Dendritic cell treated with granulocyte-macrophage colony-stimulating factor and Interleukin-4, amounts not matched to agents 40 ng/mL and 50 ng/mL, for 4 days (primary cell): Measurements from ENCODE around the gene BAIAP2L2.
A peak's percentile ranks its signal among the peaks of the same experiment; 100 is the strongest.
"Not testable (repeated sequence)": the region's sequence is repeated elsewhere in the genome, so short reads cannot be mapped to it uniquely, and the experiment has no call there.

Experiments used
- H3K27ac Mint-ChIP-seq: one replicate; pipeline ENCODE4 v1.8.0; 2022; ENCODE audit warnings: mild to moderate bottlenecking, mixed read lengths
- H3K27me3 Mint-ChIP-seq: one replicate; pipeline ENCODE4 v1.8.0; 2022; ENCODE audit warnings: mild to moderate bottlenecking, mixed read lengths
- H3K36me3 Mint-ChIP-seq: one replicate; pipeline ENCODE4 v1.8.0; 2022; ENCODE audit warnings: low read depth, mixed read lengths
- H3K4me1 Mint-ChIP-seq: one replicate; pipeline ENCODE4 v1.8.0; 2022; ENCODE audit warnings: low read depth, mixed read lengths
- H3K4me3 Mint-ChIP-seq: one replicate; pipeline ENCODE4 v1.8.0; 2022; ENCODE audit warnings: mild to moderate bottlenecking, moderate library complexity, mixed read lengths
- H3K9me3 Mint-ChIP-seq: one replicate; pipeline ENCODE4 v1.8.0; 2022; ENCODE audit warnings: mixed read lengths
- intact Hi-C: fragments of 100-400 bp; cut with micrococcal nuclease; formaldehyde crosslinking; loops from one replicate; pipeline ENCODE4 v1.15.0; 2022

The BAIAP2L2 gene

GRCh38 chr22:38110008-38110862 lies at the start of gene BAIAP2L2:
TSS of gene BAIAP2L2 (minus strand) at chr22:38110684. CDS start at chr22:38110525, 159 bp downstream.
- Mint-ChIP-seq H3K36me3 (no peaks in the 10 kb centered on the region), H3K27ac (no peak within 1 kb of the TSS), H3K9me3 (no peaks in the 10 kb centered on the region), H3K4me3 (no peak within 1 kb of the TSS), H3K27me3 (peaks cover 58% of the 10 kb centered on the region), H3K4me1 (peaks cover 4% of the 10 kb centered on the region)
- intact Hi-C loops, result no loop called here

- Mint-ChIP-seq H3K9me3 (no peaks in the 10 kb centered on the region), H3K27ac (no peak overlapping the region), H3K4me1 (no peaks in the 10 kb centered on the region), H3K36me3 (no peaks in the 10 kb centered on the region), H3K4me3 (no peak overlapping the region), H3K27me3 (peaks cover 80% of the 10 kb centered on the region)
- intact Hi-C loops, result no loop called here
Measured at GRCh38 chr22:38155703-38156102, 45.2 kb upstream of the BAIAP2L2 start.

- intact Hi-C loops, H3K36me3 Mint-ChIP-seq, H3K4me1 Mint-ChIP-seq, H3K4me3 Mint-ChIP-seq, H3K9me3 Mint-ChIP-seq, H3K27ac Mint-ChIP-seq: not testable (repeated sequence)
- H3K27me3 Mint-ChIP-seq, result peaks cover 82% of the 10 kb centered on the region
Measured at GRCh38 chr22:38154563-38154915, 44.1 kb upstream of the BAIAP2L2 start.

GRCh38 chr22:38153821-38154562 lies 43.5 kb upstream of the BAIAP2L2 start:
- no peak overlapping the region for H3K4me3 Mint-ChIP-seq
- H3K36me3 Mint-ChIP-seq, result no peaks in the 10 kb centered on the region
- no peaks in the 10 kb centered on the region for H3K9me3 Mint-ChIP-seq
- intact Hi-C loops, result no loop called here
- H3K27me3 Mint-ChIP-seq, result peaks cover 84% of the 10 kb centered on the region
- H3K4me1 Mint-ChIP-seq, result peaks cover 2% of the 10 kb centered on the region
- H3K27ac Mint-ChIP-seq, result no peak overlapping the region

- intact Hi-C loops, result no loop called here
- Mint-ChIP-seq H3K4me1 (peaks cover 18% of the 10 kb centered on the region), H3K36me3 (no peaks in the 10 kb centered on the region)
Measured at GRCh38 chr22:38151126-38151500, 40.6 kb upstream of the BAIAP2L2 start.

GRCh38 chr22:38148245-38148644 lies 37.8 kb upstream of the BAIAP2L2 start:
- H3K27ac Mint-ChIP-seq, result peak overlapping the region; percentile 75
- peaks cover 75% of the 10 kb centered on the region for H3K27me3 Mint-ChIP-seq
- peak overlapping the region; percentile 54 for H3K4me3 Mint-ChIP-seq
- intact Hi-C loops, result loop anchor here (10.0 kb wide), 1 partner anchor 57 kb away; the partner anchor contains the start of gene MAFF
- H3K36me3 Mint-ChIP-seq, result no peaks in the 10 kb centered on the region
- H3K4me1 Mint-ChIP-seq, result peaks cover 18% of the 10 kb centered on the region
- no peaks in the 10 kb centered on the region for H3K9me3 Mint-ChIP-seq

More at GRCh38 chr22:38151126-38151500, 40.6 kb upstream of the BAIAP2L2 start:
- Mint-ChIP-seq H3K9me3 (no peaks in the 10 kb centered on the region), H3K4me3 (no peak overlapping the region), H3K27ac (no peak overlapping the region), H3K27me3 (peaks cover 82% of the 10 kb centered on the region)

- H3K27me3 Mint-ChIP-seq, result peaks cover 74% of the 10 kb centered on the region
- intact Hi-C loops, result loop anchor here (10.0 kb wide), 1 partner anchor 59 kb away; the partner anchor contains the start of gene MAFF
- not testable (repeated sequence) for H3K27ac Mint-ChIP-seq, H3K4me3 Mint-ChIP-seq, H3K36me3 Mint-ChIP-seq, H3K9me3 Mint-ChIP-seq
- peaks cover 18% of the 10 kb centered on the region for H3K4me1 Mint-ChIP-seq
Measured at GRCh38 chr22:38146166-38146565, 35.7 kb upstream of the BAIAP2L2 start.

GRCh38 chr22:38144025-38144405 lies 33.5 kb upstream of the BAIAP2L2 start:
- Mint-ChIP-seq H3K9me3 (no peaks in the 10 kb centered on the region), H3K4me1 (peaks cover 17% of the 10 kb centered on the region), H3K36me3 (no peaks in the 10 kb centered on the region), H3K27ac (no peak overlapping the region), H3K27me3 (peaks cover 67% of the 10 kb centered on the region), H3K4me3 (no peak overlapping the region)
- intact Hi-C loops, result loop anchor here (10.0 kb wide), 1 partner anchor 61 kb away; the partner anchor contains the start of gene MAFF

GRCh38 chr22:38142606-38143005 lies 32.1 kb upstream of the BAIAP2L2 start:
- Mint-ChIP-seq H3K36me3 (no peaks in the 10 kb centered on the region), H3K4me1 (peaks cover 5% of the 10 kb centered on the region), H3K27ac (no peak overlapping the region)

GRCh38 chr22:38141217-38141973 lies 30.9 kb upstream of the BAIAP2L2 start:
- Mint-ChIP-seq H3K36me3 (no peaks in the 10 kb centered on the region), H3K9me3 (no peaks in the 10 kb centered on the region), H3K27ac (no peak overlapping the region), H3K4me1 (no peaks in the 10 kb centered on the region), H3K4me3 (no peak overlapping the region), H3K27me3 (peaks cover 73% of the 10 kb centered on the region)
- intact Hi-C loops, result loop anchor here (10.0 kb wide), 1 partner anchor 63 kb away; the partner anchor contains the start of gene MAFF

More at GRCh38 chr22:38142606-38143005, 32.1 kb upstream of the BAIAP2L2 start:
- intact Hi-C loops, result loop anchor here (10.0 kb wide), 1 partner anchor 62 kb away; the partner anchor contains the start of gene MAFF
- no peaks in the 10 kb centered on the region for H3K9me3 Mint-ChIP-seq
- H3K27me3 Mint-ChIP-seq, result peaks cover 71% of the 10 kb centered on the region
- no peak overlapping the region for H3K4me3 Mint-ChIP-seq

GRCh38 chr22:38139901-38140300 lies 29.4 kb upstream of the BAIAP2L2 start:
- Mint-ChIP-seq H3K4me3 (no peak overlapping the region), H3K27ac (no peak overlapping the region), H3K36me3 (no peaks in the 10 kb centered on the region), H3K4me1 (peaks cover 6% of the 10 kb centered on the region), H3K27me3 (peaks cover 72% of the 10 kb centered on the region), H3K9me3 (no peaks in the 10 kb centered on the region)
- intact Hi-C loops, result loop anchor here (10.0 kb wide), 1 partner anchor 65 kb away; the partner anchor contains the start of gene MAFF

GRCh38 chr22:38138961-38139360 lies 28.5 kb upstream of the BAIAP2L2 start:
- H3K4me1 Mint-ChIP-seq, result peaks cover 6% of the 10 kb centered on the region
- no peak overlapping the region for H3K27ac Mint-ChIP-seq
- intact Hi-C loops, result no loop called here
- no peaks in the 10 kb centered on the region for H3K9me3 Mint-ChIP-seq
- H3K27me3 Mint-ChIP-seq, result peaks cover 71% of the 10 kb centered on the region
- H3K36me3 Mint-ChIP-seq, result no peaks in the 10 kb centered on the region
- no peak overlapping the region for H3K4me3 Mint-ChIP-seq

- Mint-ChIP-seq H3K36me3 (no peaks in the 10 kb centered on the region), H3K9me3 (no peaks in the 10 kb centered on the region), H3K27ac (no peak overlapping the region)
Measured at GRCh38 chr22:38137876-38138687, 27.6 kb upstream of the BAIAP2L2 start.

More at GRCh38 chr22:38137876-38138687, 27.6 kb upstream of the BAIAP2L2 start:
- Mint-ChIP-seq H3K4me1 (peaks cover 6% of the 10 kb centered on the region), H3K27me3 (peaks cover 70% of the 10 kb centered on the region), H3K4me3 (no peak overlapping the region)
- intact Hi-C loops, result no loop called here
